ENCODE results near the gene ST3GAL3.

The ST3GAL3 gene

GRCh38 chr1:43913666-43914360, 206.5 kb downstream of the ST3GAL3 start:
- no peak for DNase-seq (ENCODE audit: low read depth in 3 of 3)

DNA sequence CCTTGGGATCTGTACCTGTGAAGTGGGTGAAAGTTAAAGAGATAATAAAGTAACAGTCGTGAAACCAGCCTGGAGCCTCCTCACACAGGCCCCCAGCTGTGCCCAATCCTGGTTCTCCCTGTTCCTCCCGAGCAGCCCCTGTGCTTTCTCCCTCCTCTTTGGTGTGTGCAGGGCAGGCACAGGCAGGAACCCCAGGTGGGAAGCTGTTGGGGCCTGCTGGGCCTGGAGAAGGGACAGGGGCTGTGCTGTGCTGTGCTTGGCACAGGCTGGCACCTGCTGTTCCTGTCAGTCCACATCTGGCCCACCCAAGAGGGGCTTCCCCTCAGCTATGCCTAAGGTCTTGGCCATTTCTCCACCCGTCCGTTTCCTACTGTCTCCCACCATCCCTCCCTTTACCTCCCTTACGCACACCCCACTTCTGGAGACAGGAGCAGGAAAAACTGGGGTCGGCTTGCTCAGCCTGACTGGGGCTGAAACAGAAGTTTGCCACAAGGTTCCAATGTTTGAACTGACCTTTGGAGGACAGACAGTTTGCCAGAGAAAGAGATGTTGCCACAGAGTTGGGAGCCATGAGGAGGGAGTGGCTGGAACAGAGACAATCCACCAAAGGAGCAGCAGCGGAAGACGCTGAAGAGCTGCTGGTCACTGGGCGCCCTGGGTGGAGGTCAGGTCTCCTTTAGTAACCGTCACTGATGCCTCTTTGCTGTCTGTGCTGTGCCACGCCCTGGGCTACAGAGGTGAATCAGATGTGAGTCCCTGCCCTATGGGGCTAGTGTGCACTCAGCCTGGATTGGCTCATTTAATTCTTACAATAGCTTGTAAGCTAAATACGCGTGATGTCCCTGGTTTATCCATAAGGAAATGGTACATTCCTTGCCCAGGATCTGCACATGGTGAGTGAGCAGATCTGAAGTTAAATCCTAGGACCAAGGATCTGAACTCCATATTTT, 207.5 kb downstream of the ST3GAL3 start:
- no peak for DNase-seq (ENCODE audit: low read depth in 3 of 3)

DNA sequence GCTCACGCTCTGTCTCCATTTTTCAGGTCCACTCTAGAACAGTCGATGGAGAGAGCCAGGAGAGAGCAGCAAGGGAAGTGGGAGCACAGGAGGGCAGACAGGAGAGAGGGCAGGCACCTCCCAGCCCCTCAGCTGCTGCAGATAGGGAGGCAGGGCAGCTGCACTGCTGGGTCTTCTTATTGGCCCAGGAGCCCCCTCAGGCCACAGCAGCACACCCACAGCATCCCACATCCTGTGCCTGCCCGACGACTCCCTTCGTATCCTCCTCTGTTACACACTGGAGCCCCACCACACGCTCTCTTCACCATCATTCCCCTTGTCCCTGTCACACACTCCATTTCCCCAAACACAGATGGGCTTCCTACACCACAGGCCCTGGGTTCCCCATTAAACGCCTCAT, 212.6 kb downstream of the ST3GAL3 start:
- DNase-seq (ENCODE audit: low read depth in 3 of 3): no peak

- DNase-seq (ENCODE audit: low read depth in 3 of 3): no peak
These were observed 213.7 kb downstream of the ST3GAL3 start for GRCh38 chr1:43921022-43921421.

DNA sequence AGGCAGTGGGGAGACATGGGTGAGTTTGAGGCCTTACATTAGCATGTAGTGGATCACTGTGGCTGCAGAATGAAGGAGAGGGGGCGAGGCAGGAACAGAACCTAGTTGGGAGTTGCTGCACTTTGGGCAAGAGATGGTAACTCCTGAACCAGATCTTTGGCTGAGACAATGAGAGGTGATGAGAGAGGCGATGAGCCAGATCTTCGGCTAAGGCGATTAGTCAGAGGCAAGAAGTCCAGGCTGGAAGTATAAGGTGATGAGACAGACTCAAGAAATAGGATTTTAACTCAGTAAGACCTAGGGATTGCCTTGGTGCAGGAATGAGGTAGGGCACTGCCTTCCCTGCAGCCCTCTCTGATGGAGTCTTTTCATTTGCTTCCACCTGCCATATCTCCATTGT, 217.2 kb downstream of the ST3GAL3 start:
- no peak for DNase-seq (ENCODE audit: low read depth in 3 of 3)

GRCh38 chr1:43925846-43926245, 218.5 kb downstream of the ST3GAL3 start:
- DNase-seq (ENCODE audit: low read depth in 3 of 3): no peak

GRCh38 chr1:43930168-43930948, 223.0 kb downstream of the ST3GAL3 start:
- DNase-seq (ENCODE audit: low read depth in 3 of 3): no peak

GRCh38 chr1:43930949-43931275, 223.6 kb downstream of the ST3GAL3 start:
- DNase-seq (ENCODE audit: low read depth in 3 of 3): no peak

DNA sequence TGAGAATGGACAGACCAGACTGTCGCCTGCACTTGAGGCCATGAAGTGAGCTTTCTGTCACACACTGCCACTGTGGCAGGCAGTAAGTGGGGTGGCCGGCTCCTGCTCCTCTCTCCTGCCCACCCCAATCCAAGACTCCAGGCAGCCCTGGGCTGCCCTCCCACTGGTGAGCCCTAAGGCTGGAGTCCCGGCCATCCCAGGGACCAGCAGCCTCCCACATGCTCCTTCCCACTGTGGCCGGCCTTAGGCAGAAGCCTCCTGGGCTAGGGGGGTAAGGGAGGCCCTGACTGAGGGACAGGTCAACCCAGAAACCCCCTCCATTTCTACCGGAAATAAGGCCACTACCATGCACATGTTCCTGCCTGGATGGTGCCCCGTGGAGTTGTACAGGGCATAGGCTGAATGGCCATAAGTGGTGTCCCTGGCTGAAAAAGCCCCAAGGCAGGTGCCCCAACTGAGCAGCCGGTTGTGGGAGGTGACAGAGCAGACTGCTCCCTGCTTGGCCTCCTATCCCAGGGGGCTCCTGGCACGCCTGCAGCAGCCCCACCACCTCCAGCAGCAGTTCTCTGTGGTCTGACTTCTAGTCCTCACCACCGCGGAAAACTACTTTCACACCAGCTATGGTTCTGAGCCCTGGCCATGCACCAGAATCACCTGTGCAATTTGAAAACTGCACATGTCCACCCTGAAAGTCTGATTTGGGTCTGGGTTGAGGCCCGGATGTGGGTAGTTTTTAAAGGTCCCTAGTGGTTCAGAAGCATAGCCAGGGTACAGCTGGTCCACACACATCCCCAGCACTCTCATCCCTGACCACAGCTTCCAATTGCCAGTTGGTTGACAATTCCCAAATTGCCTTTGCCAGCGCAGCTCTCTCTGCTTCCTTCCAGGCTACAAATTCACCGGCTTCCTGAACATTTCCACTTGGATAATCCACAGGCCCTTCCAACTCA, 224.7 kb downstream of the ST3GAL3 start:
- no peak for DNase-seq (ENCODE audit: low read depth in 3 of 3)

GRCh38 chr1:43932786-43933385, 225.6 kb downstream of the ST3GAL3 start:
- DNase-seq (ENCODE audit: low read depth in 3 of 3): no peak

- no peak for DNase-seq (ENCODE audit: low read depth in 3 of 3)
These were observed 226.2 kb downstream of the ST3GAL3 start, which contains the start of gene ARTN for GRCh38 chr1:43933386-43934100. TSS of gene ARTN (plus strand) at chr1:43933801. CDS start at chr1:43935657, 1,856 bp downstream.

DNA sequence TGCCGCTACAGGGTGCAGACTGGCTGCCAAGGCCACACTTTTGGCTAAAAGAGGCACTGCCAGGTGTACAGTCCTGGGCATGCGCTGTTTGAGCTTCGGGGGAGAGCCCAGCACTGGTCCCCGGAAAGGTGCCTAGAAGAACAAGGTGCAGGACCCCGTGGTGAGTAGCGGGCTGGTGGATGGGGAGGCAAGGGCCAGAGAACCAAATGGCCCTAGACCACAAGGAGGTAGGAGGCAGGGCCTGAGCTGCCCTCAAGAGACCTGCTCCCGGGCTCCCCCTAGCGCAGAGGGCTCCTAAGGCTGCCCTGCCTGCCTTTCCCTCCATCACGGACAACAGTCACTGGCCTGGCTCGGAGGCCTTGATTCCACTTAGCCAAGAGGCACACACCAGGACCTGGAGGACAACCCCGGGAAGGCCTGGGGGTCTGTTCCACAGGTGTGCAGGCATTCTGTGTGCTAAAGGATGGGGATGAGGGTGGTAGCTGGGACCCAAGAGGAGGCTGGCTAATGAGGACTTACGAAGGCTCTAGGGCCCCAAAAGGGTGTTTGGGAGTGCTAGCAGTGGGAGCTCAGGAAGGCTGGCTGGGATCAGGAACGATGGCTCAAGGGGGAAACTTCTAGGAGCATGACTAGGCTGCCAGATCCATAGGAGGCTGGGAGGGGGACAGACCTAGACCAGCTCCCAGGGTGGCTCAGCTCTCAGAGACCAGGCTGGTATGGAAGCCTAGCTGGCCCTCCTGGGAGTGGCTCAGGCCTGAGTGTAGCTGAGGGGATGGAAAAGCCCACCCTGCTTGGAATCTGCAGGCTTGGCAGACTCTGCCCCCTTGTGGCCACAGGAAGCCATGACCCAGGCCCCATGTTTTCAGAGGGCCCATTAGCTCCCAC, 227.0 kb downstream of the ST3GAL3 start:
- peak in 1 of 3 experiments; percentile 56 for DNase-seq (ENCODE audit: low read depth in 3 of 3)

DNA sequence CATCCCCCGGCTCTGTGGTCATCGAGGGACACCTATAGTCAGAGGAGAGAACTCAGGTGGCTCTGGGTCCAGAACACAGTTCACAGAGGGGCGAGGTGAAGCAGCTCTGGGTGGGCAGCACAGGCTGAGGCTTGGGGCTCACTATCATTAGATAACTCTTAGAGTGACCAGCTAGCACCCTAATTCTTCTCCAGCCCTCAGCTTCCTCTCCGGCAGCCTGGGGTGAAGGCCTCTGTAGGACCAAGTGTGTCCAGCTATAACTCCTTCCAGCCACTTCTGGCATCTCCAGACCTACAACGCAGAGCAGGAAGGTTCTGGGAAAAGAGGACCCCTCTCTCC, 227.6 kb downstream of the ST3GAL3 start:
- no peak for DNase-seq (ENCODE audit: low read depth in 3 of 3)

DNA sequence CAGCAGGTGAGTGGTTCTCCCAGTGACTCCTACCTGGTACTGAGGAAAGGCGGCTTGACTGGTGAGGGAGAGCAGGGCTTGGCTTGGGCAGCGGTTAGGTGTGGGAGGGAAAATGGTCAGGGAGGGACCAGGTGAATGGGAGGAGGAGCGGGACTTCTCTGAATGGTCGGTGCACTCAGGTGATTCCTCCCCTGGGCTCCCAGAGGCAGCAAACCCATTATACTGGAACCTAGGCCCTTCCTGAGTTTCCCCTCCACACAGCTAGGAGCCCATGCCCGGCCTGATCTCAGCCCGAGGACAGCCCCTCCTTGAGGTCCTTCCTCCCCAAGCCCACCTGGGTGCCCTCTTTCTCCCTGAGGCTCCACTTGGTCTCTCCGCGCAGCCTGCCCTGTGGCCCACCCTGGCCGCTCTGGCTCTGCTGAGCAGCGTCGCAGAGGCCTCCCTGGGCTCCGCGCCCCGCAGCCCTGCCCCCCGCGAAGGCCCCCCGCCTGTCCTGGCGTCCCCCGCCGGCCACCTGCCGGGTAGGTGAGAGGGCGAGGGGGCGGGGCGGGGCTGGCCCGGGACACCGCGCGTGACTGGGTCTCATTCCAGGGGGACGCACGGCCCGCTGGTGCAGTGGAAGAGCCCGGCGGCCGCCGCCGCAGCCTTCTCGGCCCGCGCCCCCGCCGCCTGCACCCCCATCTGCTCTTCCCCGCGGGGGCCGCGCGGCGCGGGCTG, 228.5 kb downstream of the ST3GAL3 start:
- no peak for DNase-seq (ENCODE audit: low read depth in 3 of 3)

GRCh38 chr1:43936431-43937151, 229.3 kb downstream of the ST3GAL3 start:
- DNase-seq (ENCODE audit: low read depth in 3 of 3): peak in 1 of 3 experiments; percentile 26

DNA sequence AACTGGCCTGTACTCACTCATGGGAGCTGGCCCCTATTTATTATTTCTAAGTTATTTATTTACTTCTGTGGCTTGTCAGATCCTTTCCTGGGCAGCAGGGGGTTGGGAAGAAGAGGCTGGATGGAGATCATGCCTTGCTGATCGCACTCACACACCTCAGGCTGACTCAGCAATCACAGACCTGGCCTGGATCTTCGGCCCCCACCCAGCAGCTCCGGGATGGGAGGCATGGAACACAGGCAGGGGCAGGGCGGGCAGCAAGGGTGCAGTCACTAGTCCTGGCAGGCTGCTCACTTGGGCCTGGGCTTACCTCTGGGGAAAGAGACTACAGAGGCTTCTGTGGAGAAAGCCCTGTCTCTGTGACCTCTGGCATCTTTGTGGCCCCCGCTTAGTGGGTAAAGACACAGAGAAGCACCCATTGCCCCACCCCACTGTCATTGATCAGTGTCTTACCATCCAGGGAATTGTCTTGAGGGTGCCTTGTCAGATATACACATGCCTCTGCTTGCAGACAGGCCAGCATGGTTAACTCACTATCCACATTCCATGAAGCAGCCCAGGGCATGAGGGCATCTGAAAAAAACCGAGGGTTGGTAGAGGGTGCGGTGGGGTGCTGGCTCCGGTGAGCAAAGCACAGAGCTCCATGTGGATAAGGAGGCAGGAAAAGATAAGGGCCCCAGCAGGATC, 230.0 kb downstream of the ST3GAL3 start:
- no peak for DNase-seq (ENCODE audit: low read depth in 3 of 3)

GRCh38 chr1:43938383-43938782, 231.0 kb downstream of the ST3GAL3 start:
- no peak for DNase-seq (ENCODE audit: low read depth in 3 of 3)

Measured in stimulated activated CD4-positive, alpha-beta T cell treated with anti-CD3 and anti-CD28 coated beads, TNF-alpha, amount 100 ng/mL, for 24 hours (primary cell).